Muscle of back (tissue), 11 donors: ENCODE measurements around the gene MAPKAP1. TPM values are rescaled to one million over a fixed set of nuclear protein-coding genes. Genes with fewer than 3 reads are reported as not detected.

ENCODE experiments used
- DNase-seq, 3 donors: peaks; one replicate each; pipeline versions ENCODE4 v3.0.0 to v3.0.0-alpha.2; 2013
- polyA plus RNA-seq, 10 donors: library from polyadenylated mRNA; unstranded; fragments of 120-200 nt; gene quantifications; one replicate each; pipeline ENCODE4 v1.2.1, GENCODE V29; 2013; ENCODE audit not compliant: insufficient read length in 10 of 10

The MAPKAP1 gene
- polyA plus RNA-seq, 10 donors = 64.5 to 81.1 (median 72.1) TPM

DNA sequence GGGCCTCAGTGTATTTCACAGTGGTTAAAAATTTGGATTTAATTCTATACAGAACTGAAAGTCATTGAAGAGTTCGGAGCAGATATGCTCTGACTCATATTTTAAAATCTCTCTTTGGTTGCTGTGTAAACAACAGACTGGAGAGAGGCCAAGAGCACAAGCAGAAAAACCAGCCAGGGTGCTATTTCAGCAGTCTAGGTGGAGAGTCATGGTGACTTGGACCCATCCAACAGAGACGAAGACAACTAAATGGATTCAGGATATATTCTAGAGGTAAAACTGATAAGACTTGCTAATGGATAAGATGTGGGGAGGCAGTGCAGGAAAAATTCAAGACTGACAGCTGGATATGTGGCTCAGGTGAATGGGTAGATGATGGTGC lies 168.9 kb downstream of the MAPKAP1 start:
- DNase-seq = peak in 2 of 3 donors; percentile 76 to 83

DNA sequence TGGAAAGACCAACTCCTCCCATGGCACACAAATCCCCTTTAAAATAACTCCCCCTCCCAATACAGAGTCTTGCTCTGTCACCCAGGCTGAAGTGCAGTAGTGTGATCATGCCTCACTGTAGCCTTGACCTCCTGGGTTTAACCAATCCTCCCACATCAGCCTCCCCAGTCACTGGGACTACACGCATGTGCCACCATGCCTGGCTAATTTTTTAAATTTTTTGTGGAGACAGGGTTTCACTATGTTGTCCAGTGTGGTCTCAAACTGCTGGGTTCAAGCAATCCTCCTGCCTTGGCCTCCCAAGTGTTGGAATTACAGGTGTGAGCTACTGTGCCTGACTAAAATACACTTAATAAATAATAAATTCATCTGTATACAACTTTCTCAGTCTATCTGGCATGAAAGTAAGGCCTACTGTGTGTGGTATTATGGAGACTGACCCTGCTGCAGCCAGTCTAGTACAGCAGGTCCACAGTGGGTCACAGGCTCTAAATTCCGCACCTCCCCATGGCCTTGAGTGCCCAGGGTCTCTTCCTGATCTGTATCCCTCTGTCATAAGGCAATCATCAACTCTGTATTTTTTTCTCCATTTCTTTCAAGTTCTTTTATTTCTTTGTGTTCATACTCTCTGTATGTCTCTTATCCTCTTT lies 169.4 kb downstream of the MAPKAP1 start:
- no peak for DNase-seq

DNA sequence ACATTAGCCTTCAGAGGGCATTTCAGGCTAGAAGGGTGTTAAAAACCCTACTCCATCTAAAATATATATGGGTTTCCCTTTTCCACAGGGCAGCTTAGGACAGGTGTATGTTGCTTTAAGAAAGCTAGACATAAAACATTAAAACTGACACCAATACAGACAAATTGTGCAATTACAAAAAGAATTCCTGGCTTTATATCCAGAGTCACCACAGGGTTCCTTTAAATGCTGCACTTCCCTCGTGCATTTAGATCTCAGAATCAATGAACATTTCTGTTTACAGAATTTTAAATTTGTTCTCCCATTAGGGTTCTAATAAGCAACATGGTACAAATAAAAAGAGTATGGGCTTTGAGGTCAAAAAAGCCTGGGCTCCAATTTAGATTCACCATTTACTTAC lies 170.2 kb downstream of the MAPKAP1 start:
- no peak for DNase-seq

DNA sequence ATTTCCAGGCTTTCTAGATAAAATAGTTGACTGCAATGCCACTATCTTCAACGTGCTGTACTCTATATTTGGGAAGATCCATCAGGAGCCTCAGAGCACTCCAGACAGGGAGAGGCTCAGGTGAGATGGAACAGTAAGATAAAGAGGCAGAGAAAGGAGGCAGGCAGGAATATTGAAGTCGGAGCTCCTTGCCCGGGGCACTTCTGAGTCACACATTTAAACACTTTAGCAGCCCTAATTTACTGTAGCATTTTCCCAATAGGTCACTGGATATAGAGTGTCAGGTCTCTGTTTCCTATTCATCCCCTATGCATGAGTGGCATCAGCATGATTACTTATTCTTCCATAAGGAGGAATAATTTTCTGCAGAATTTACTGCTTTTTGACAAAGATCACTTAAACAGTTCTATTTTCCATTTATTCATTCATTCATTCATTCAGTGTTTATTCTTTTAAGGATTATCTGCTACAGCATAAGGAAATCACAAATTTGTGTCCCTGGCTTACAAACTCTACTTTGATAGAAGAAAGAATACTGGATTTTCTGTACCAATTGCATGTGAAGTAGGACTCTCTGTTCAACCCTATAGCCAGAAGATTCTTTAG lies 170.7 kb downstream of the MAPKAP1 start:
- DNase-seq = no peak

DNA sequence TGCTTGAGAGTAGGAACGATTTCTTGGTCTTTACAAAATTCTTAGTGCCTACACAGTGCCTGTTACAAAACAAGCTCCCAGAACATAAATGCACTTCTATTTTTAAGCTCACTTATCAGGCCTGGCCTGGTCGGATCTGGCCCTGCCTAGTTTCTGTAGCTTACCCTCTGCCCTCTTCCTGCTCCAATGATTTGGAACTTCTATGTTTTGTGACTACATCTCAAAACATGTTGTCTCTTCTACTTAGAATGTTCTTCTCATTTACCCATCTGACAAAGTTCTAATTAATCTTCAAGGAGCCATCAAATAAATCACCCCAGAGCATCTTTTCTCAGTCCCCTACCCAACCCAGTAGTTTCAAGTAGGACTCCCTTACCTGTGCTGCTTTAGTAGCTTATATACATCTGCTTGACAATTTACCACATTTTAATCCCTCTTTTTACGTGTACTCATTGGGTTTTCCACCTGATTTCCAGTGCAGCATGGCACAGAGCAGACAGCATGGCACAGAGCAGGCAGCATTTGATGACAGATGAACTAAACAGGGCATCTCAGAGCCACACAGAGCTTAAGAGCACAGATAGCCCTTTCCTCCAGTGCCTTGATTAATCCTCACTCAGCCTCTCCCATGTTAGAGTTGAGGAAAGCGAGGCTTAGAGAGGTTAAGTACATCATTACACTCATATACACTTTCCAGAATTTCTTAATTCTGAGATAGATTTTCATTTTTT lies 171.9 kb downstream of the MAPKAP1 start:
- DNase-seq = no peak

DNA sequence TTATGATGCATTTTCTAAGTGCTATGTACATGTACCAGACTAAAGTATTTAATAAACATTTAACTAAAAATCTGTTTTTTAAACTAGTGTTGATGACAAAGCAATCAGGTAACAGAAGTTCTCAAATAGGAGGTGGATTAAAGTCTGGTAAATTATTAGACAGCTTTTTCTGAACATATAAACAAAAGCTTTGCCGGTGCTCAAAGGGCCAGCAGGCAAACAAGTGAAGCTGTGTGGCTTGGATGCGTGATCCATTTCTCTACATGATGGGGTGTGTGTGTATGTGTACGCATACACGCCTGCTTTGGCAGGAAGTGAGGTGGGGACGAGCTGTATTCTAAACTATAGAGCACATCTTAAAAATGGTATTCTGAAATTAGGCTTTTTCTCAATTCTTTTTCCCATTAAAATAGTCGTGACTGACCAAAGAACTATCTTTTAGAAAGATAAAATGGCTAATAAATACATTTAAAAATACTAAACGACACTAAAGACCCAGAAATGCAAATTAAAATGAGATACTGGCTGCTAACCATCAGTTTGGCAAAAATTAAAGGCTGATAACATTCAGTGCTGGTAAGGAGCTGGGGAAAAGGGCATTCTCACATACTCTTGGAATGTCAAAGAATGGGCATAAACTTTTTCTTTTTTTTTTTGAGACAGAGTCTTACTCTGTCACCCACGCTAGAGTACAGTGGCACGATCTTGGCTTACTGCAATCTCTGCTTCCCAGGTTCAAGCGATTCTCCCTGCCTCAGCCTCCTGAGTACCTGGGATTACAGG lies 174.0 kb downstream of the MAPKAP1 start:
- DNase-seq = no peak

DNA sequence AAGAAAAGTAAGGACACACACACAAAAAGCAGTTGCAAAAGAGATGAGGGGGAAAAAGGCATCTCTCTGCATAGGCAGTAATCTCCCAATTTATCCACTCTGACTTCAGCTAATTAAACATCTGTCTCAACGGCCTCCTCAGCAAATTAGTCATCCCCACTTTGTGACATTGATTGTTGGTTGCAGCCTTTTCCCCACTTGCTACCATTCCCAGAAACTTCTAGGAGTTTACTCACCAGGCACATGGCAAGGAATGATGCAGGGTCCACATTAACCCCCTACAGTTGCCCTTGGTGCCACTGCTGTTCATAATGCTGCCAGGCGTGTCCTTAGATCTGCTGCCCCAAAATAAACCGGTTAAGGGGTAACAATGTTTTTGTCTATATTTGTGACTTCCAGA lies 174.6 kb downstream of the MAPKAP1 start:
- DNase-seq = no peak

DNA sequence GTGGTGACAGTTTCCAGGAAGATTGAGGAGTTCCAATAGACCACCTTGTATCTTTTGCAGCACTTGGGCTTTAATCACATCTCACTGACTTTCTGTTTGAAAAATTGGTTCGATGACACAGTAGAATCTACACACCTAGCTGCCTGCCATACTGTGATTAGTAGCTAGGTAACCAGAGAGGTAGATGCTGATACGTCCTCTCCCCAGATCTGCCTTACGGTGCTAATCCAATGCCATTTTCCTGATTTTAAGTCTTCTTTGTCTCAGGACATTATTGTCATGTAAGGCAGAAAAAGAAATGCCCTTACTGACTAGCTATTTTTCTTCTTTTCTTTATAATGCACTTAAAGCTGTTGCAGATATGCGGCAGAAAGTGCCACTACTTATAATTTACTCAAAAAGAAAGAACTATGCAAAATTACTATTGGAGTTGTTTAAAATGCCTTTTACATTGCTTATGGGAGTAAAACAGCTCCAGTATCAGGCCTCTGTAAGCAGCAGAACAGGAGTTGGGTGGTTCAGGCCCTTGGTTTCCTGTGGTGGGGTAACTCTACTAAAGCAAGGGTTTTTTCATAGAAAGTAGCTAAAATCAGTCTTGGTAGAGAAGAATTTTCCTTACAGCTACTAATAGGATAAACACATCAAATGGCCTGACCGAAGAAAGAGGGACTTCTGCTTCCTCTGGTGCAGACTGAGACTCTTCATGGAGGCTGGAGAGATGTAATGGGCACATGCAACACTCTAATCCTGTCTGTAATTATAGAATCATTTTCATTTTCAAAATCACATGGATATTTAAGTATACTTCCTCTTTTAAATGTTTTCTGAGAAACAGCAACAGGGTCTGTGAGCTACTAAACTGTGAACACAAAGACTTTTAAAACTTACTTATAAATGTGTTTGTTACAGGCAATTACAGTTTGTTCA lies 177.2 kb downstream of the MAPKAP1 start:
- no peak for DNase-seq

DNA sequence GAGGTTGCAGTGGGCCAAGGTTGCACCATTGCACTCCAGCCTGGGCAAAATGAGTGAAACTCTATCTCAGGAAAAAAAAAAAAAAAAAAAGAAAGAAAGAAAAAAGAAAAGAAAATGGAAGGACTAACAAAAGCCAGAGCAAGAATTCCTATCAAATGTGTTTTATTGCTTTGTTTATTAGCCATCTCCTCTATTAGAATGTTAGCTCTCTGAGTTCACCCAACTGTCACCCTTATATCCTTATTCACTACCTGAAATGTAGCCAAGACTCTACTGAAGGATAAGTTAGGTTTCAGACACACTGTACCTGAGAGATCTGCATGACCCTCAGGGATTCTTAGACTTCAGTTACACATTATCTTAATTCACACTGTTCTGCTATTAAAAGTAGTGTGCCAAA lies 177.9 kb downstream of the MAPKAP1 start:
- DNase-seq = no peak

DNA sequence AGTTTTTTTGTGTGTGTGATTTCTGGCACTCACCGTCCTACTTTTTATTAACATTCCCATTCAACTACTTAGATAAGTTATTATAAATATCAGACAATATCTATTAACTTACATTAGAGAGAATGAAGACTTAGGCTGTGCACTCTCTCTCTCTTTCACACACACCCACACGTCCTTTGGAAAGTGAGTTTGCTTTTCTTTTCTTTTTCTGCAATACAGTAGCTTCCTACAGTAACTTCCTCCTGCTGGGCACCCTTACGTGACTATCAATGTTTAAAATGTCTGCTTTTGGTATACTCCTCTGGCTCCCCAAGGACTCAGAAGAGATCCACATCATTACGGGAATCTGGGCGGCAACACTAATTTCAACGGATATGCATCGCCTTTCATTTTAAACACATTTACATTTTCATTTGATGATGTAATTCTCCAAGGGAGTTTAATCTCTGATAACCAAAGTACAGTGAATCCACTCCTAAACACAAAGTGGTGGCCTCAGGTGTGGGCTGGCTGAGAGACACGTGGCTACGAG lies 179.5 kb downstream of the MAPKAP1 start:
- no peak for DNase-seq

DNA sequence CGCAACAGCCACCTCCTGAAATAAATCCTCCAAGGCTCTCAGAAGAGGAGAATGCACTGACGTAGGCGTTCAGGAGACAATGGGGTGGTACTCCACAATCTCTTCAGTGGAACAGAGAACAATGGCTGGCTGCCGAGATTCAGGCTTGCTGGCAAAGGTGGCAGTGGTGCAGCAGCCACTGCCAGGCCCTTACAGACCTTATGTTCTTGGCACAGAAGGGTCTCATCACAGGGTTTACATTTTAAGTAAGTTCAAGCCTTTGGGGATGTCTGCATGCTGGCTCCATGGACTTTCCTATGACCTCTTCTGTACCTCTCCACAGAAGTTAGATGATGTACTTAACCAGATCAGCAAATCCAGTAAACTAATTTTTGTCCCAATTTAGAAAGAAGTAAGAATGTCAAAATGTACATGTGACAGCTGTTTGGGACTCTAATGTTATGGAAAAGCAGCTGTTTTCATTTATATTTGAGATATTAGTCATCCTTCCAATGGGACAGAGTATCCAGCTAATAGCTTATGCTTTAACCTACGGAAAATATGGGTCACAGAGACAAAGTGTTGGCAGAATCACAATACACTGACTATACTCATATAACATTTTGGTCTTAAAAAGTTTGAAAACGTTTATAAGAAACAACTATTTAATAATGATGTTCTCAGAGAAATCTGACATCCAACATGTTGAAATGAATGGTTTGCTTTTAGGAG lies 180.9 kb downstream of the MAPKAP1 start:
- peak; percentile 87 to 94 (median 92) for DNase-seq

DNA sequence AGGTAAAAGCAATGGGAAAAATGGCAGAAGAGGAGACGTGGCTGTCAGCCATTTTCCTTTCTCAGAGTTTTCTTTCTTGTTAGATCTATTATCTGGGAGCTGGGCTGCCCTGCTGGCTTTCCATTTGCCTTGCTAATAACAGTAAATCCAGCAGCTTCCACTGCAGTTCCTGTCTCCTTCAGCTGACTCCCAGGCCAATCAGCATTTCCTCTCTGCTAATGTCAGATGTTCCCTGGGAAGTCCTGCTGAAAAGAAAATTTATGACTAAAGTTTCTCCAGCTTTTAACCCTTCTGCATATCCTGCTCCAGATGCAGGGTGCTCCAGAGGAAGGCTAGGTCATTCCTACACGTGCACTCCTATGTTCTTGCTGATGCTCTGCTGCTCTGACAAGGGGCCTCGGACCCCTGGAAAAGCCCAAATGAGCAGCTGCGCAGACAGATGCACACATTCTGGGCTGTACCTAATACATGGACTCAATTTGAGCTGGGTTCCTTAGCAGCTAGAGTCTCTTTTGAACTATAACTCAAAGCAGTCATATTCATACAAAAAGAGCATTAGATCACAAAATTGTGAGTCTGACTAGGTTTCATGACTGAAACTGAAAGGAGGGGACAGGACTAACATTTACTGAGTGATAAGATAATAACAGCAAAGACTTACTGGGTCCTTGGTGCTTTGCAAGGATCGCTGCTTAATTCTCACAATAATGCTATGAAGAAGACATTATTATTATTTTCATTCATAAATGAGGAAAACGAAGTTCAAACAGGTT lies 182.2 kb downstream of the MAPKAP1 start:
- peak; percentile 66 to 92 (median 76) for DNase-seq

DNA sequence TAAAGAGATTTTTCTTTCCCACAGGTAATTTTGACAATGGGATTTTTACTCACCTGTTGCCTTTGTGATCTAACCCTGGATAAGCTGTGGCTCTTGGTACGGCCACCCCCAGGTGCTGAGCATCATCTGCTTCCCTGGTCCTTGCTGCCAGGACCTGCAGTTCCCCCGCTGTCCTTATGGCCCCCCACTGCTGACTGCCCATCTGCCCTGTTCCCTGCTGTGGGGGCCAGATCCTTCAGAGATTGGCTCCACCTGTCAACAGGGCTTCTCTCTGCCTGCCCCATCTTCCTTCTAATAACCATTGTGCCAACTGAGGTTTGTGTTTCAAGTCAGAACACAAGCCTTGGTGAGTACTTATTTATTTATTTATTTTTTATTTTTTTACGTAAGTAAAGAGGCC lies 183.3 kb downstream of the MAPKAP1 start:
- DNase-seq = no peak

DNA sequence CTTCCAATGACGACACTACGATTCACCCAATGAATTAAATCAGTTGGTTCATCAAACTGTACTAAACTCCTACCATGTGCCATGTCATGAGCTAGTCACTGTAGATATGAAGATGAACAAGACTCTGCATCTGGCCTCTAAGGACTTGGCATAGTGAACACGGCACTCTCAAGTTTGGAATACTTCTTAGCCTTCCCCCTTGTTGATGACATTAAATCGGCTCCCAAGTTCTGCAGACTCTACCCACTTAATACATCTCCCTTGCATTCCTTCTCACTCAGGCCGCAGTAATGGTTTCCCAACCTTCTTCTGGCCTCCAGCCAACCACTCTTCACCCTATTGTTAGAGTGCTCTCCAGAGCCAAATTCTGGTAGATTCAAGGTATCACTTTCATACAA lies 184.7 kb downstream of the MAPKAP1 start:
- DNase-seq = peak in 1 of 3 donors; percentile 68

DNA sequence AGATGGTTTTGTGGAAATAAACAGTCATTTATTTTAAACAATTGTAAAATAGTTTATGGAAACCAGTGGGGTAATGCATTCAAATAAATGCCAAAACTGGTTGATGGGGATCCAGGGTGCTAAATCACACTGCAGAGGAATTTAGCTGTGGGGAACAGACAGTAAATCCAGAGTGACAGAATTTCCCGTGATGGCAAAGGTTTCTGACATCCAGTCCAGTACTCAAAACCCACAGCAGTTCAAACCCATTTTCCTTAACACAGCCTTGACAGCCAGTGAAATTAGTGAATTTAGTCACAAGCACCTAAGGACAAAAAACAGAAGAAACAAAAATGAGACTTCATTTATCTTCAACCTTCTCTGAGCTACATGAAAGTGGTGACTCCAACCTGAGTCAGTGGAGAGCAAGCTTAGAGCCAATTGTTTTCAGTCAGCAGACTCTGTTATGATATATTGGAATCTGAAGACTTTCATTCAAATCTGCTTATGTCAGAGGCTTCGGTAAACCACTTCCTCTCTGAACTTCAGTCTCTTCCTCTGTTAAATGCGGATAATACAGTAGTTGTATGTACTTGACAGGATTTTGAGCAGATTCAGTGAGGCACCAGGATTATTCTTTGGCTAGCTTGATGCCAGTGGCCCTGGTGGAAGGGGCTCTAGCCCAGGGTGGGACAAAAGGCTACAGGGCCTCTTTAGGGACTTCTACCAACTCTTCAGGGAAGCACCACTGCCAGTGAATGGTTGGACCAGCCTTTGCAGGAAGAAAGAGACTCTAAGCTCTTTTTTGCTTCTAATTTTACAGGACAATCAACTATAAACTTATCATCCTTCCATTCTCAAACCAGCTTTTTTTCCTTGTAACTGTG lies 185.3 kb downstream of the MAPKAP1 start:
- DNase-seq = peak in 1 of 3 donors; percentile 87

DNA sequence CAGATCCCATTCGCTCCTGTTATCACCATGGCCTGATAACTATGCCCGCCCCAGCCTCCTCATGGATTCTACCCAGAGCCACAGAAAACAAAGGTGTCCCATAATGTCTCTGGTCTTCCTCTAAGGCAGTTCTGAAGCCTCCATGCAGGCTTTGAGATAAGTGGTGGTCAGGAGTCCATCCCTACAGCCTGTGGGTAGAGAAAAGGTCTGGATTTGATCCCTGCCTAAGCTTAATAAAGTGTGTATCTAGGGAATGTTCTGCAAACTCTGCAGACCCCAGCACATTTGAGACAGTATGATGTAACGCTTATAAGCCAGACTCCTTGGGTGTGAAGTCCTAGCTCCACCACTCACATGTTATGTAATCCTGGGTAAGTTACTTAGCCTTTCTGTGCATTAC lies 187.3 kb downstream of the MAPKAP1 start:
- DNase-seq = no peak

DNA sequence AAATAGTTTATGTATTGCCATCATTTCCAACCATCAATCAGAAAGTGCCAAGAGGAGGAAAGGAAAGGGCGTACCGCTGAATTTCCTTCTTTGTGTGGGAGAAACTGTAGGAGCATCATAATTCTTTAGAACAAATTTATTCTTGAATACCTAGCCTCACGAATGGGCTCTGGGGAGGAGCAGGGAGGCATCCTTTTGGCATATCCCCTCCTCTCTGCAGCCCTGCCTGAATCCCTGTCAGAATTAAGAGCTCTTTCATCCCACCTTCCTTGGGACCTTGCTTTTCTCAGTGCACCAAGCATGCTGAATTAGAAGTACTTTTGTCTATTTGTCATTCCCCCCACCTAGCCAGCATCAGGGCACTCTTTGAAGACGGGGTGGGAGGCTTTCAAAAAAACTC lies 189.4 kb downstream of the MAPKAP1 start:
- no peak for DNase-seq
